Calu3 (cell line): ENCODE data around the gene FAM167B. TPM values are rescaled to one million over a fixed set of nuclear protein-coding genes. Genes with fewer than 3 reads are reported as not detected.
A peak's percentile ranks its signal among the peaks of the same experiment; 100 is the strongest.

ENCODE experiments used
- BruUV-seq: library from RNA; stranded (reverse); fragments of 400-500 nt; replicated peaks from 2 replicates; lab custom pipeline; 2021; lab: Mats Ljungman, UMichigan
- CTCF ChIA-PET: fragments of 300-600 bp; sonication (Branson Sonifier 250); formaldehyde crosslinking; loops from one replicate; lab custom pipeline; 2022; ENCODE audit warnings: antibody characterized with exemption; lab: Charles Lee
- DNase-seq: peaks from one replicate; pipeline ENCODE4 v3.0.0; 2022
- H3K27ac Mint-ChIP-seq: one replicate; pipeline ENCODE4 v1.8.0; 2022; ENCODE audit warnings: mixed read lengths; ENCODE audit not compliant: unreplicated experiment
- H3K27me3 Mint-ChIP-seq: one replicate; pipeline ENCODE4 v1.8.0; 2022; ENCODE audit warnings: mixed read lengths; ENCODE audit not compliant: unreplicated experiment
- H3K36me3 Mint-ChIP-seq: one replicate; pipeline ENCODE4 v1.8.0; 2022; ENCODE audit warnings: mild to moderate bottlenecking, moderate library complexity, mixed read lengths; ENCODE audit not compliant: insufficient read depth, unreplicated experiment
- H3K4me1 Mint-ChIP-seq: one replicate; pipeline ENCODE4 v1.8.0; 2022; ENCODE audit warnings: mild to moderate bottlenecking, low read depth, mixed read lengths; ENCODE audit not compliant: unreplicated experiment
- H3K4me3 Mint-ChIP-seq: one replicate; pipeline ENCODE4 v1.8.0; 2022; ENCODE audit warnings: mild to moderate bottlenecking, low read depth, moderate library complexity, mixed read lengths; ENCODE audit not compliant: unreplicated experiment
- H3K9me3 Mint-ChIP-seq: one replicate; pipeline ENCODE4 v1.8.0; 2022; ENCODE audit warnings: low read depth, mixed read lengths; ENCODE audit not compliant: unreplicated experiment
- CTCF ChIP-seq: fragments of 200-600 bp; IDR thresholded peaks from one replicate; pipeline ENCODE4 v1.8.0; 2022; ENCODE audit warnings: antibody characterized with exemption; ENCODE audit not compliant: unreplicated experiment
- intact Hi-C: fragments of 100-400 bp; cut with micrococcal nuclease; formaldehyde crosslinking; loops from one replicate; pipeline ENCODE4 v1.10.0; 2022; ENCODE audit not compliant: unreplicated experiment
- total RNA-seq: library from RNA; stranded (reverse); gene quantifications from 2 replicates; pipeline ENCODE4 v1.2.3, GENCODE V29; 2022

The FAM167B gene
- total RNA-seq, 1 experiment from 2014 or later: 1.8 TPM

- no TSS peak for BruUV-seq
- peak; percentile 90 for DNase-seq
- Mint-ChIP-seq H3K36me3 (peaks cover 70% of the 10 kb centered on the region), H3K9me3 (no peaks in the 10 kb centered on the region), H3K4me1 (peaks cover 24% of the 10 kb centered on the region), H3K27ac (peak within 1 kb of the TSS; percentile 77), H3K4me3 (peak within 1 kb of the TSS; percentile 85), H3K27me3 (no peaks in the 10 kb centered on the region)
- CTCF ChIA-PET: no interaction called here
- no peak for TF ChIP-seq CTCF
- intact Hi-C loops: no loop called here
Observed at GRCh38 chr1:32221980-32222755, 24.9 kb upstream of the FAM167B start, which contains the start of the genes EIF3I and TMEM234. TSS of gene EIF3I (plus strand) at chr1:32222407. CDS start at chr1:32222442, 35 bp downstream. TSS of gene TMEM234 (minus strand) at chr1:32222353. CDS start at chr1:32222322, 31 bp downstream.

- BruUV-seq: no TSS peak
- H3K27ac Mint-ChIP-seq: no peak overlapping the region
- H3K36me3 Mint-ChIP-seq: peaks cover 71% of the 10 kb centered on the region
- CTCF ChIA-PET: interaction anchor here (1.0 to 1.2 kb wide), 3 partner anchors 68 to 98 kb away, joined by 3 to 4 read pairs (median 4); partner anchors contain the start of gene HDAC1
- no peak for DNase-seq
- no peaks in the 10 kb centered on the region for H3K9me3 Mint-ChIP-seq
- no peaks in the 10 kb centered on the region for H3K27me3 Mint-ChIP-seq
- TF ChIP-seq CTCF: no peak
- peaks cover 24% of the 10 kb centered on the region for H3K4me1 Mint-ChIP-seq
- H3K4me3 Mint-ChIP-seq: peak overlapping the region; percentile 85
- intact Hi-C loops: no loop called here
Observed at GRCh38 chr1:32223683-32224082, 23.3 kb upstream of the FAM167B start.

- Mint-ChIP-seq H3K27me3 (no peaks in the 10 kb centered on the region), H3K4me3 (no peak overlapping the region), H3K4me1 (peaks cover 24% of the 10 kb centered on the region), H3K9me3 (no peaks in the 10 kb centered on the region), H3K36me3 (peaks cover 77% of the 10 kb centered on the region), H3K27ac (no peak overlapping the region)
- intact Hi-C loops: no loop called here
- TF ChIP-seq CTCF: no peak
- no peak for DNase-seq
- no TSS peak for BruUV-seq
- CTCF ChIA-PET: interaction anchor here (1.0 kb wide), 2 partner anchors 92 to 98 kb away, joined by 3 to 4 read pairs; no protein-coding TSS in a partner anchor
Observed at GRCh38 chr1:32224285-32224684, 22.7 kb upstream of the FAM167B start.

- Mint-ChIP-seq H3K9me3 (no peaks in the 10 kb centered on the region), H3K4me3 (no peak overlapping the region), H3K36me3 (peaks cover 64% of the 10 kb centered on the region), H3K27ac (no peak overlapping the region), H3K27me3 (no peaks in the 10 kb centered on the region), H3K4me1 (peaks cover 5% of the 10 kb centered on the region)
- TF ChIP-seq CTCF: no peak
- intact Hi-C loops: no loop called here
- BruUV-seq: no TSS peak
- DNase-seq: no peak
- CTCF ChIA-PET: interaction anchor here (0.6 kb wide), 1 partner anchor 78 kb away, joined by 3 read pairs; no protein-coding TSS in a partner anchor
Observed at GRCh38 chr1:32228771-32229170, 18.3 kb upstream of the FAM167B start.
